Hematopoietic multipotent progenitor cell (in vitro differentiated cells): ENCODE results near the gene DIRAS1. TPM values are rescaled to one million over a fixed set of nuclear protein-coding genes. Genes with fewer than 3 reads are reported as not detected.

Experiments
- DNase-seq, 3 donors: peaks; one replicate each; pipeline ENCODE4 v3.0.0-alpha.2; 2011 to 2015; ENCODE audit warnings: low read depth in 2 of 3, low spot score in 2 of 3
- total RNA-seq: library from RNA; depleted of rRNA; stranded (reverse); fragments of >200 nt; gene quantifications from one replicate; pipeline ENCODE4 v1.2.3, GENCODE V29; 2012

DIRAS1 gene
- total RNA-seq, 1 donor: 7.3 TPM

DNA sequence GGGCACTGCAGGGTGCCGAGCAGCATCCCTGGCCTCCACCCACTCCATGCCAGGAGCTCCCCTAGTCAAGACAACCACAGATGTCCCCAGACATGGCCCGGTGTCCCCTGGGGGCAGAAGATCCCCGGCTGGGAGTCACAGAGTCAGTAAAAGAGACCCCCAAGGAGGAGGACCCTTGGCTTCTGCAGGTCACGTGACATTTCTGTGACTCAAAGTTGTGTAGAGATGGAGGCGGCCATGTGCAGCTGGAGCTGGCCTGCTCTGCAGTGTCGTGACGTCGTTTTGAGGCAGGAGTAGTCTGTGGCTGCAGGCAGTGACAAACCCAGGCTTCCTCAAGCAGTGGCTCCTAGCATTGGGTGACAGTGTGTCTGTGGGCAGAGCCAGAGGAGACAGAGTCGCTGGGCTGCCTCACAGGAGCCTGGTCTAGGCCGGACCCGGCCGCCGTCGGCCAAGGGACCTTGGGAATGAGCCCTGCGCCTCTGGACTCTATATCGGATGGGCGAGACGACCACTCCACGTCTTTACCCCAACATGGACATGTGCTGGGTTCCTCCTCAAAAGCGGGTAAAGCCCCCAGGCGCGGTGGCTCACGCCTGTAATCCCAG, 7.7 kb upstream of the DIRAS1 start:
- DNase-seq: no peak

DNA sequence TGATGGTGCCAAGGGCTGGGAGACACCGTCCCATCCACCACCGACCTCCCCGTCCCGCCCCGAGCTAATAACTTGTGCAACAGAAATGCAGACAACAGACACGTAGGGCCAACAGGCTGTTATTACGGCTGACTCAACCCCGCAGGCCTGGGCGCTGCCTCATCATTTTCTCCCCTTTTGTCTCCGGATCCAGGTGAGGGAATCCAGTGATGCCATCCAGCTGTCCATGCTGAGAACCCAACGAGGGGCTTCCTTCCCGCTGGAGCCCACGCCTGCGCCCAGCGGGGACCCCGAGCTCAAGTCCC, 6.4 kb upstream of the DIRAS1 start:
- DNase-seq: no peak

DNA sequence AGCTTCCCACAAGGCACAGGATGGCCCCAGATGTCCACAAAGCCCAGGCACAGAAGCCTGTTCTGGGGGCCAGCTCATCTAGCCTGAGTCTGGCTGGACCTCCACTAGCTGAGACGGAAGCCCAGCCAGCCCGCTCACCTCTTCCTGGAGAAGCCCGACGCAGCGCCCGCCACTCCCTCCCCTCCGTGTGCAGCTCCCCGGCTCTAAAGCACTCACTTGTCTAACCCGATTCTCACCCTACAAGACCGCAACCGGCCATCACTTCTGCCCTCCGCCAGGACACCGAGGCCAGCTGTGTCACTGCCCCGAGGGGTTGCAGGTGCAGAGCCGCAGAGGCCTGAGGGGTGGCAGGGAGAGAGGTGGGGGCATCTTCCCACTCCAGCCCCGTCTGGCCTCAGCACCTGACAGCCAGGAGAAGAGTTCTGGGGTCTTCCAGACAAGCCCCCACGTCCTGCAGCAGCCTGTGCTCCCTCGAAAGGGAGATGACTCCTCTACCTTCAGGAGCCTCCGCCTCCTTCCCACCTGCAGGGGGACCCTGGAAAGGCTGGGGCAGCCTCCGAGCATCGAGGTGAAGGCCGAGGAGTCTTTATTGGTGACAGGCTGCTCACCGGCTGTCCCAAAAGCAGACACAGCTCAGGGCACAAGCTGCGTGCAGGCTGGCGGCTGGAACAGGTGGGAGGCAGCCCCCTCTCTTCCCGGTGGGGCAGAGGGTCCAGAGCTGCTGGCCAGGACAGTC, 5.9 kb upstream of the DIRAS1 start:
- DNase-seq: no peak

DNA sequence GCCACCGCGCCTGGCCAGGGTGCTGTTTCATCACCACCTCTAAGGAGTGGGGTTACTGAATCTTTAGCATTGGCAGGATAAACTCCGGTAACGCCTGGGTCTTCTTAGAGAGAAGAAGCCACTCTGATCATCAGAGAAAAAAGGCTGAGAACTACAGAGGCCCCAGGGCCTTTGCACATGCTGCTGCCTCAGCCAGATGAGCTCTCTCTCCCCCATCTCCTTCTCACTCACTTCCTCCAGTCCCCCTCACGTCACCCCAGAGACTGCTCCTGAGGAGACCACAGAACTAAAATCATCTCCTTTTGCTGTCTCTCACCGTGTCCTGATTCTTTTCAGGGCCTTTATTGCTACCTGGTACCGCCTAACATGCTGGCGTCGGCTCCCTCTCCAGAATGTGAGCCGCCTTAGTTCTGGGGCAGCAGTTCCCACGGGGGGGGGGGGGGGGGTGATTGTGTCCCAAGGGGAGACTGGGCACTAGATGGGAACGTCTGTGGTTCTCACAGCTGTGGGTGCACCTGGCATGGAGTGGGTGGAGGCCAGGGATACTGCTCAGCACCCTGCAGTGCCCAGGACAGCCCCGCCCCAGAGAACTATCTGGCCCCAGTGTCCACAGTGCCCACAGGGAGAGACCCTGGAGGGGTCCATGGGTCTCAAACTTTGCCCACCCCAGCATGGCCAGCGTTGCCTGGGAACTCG, 5.1 kb upstream of the DIRAS1 start:
- DNase-seq: no peak

DNA sequence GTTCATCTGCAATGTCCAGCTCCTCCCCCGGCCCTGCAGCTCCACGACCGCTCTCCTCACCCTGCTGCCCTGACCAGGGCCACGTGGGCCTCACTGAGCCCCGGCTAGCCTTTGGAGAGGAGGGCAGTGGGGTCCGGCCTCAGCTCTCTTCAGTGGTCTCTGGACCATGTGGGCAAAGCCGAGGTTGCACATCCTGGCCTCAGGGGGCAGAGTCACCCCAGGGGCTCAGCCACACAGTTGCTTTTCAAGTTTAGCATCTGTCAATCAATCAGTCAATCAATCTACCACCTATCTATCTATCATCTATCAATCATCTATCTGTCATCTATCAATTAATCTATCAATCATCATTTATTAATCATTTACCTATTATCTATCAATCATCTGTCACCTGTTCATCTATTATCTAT, 3.0 kb upstream of the DIRAS1 start:
- no peak for DNase-seq

DNA sequence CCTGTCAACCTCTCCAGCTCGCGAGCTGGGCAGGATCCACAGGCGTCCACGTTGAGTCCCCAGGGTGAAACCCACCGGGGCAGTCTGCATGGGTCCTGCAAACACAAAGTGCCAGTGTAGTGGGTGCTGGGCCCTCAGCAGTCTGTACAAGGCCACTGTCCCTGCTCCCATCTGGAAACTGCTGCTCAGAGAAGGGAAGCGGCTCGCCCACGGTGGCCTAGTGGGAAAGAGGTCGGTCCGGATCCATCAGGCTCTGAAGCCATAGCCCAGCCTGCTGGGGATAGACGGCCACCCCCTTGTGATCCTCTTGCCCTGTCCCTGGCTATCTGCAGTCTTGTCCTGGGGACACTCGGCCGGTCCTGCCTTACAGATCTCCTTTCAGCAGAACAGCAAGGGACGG, 2.6 kb upstream of the DIRAS1 start:
- no peak for DNase-seq

DNA sequence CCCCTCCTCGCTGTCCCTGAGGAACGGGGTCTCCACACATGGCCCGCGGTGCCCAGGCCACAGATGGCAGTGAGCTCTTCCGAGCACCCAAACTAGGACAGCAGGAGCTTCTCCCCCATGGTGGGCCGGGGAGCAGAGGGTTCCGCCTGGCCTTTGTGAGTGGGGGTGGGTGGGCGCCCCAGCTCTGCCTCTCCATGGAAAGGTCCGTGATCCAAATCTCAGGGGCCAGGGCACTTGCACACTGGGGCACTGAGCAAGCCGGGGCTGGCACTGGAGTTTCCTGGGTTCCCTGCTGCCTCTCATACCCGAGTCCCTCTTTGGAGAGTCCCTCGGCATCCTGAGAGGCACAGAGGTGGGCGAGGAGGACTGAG, 2.2 kb upstream of the DIRAS1 start:
- DNase-seq: no peak

DNA sequence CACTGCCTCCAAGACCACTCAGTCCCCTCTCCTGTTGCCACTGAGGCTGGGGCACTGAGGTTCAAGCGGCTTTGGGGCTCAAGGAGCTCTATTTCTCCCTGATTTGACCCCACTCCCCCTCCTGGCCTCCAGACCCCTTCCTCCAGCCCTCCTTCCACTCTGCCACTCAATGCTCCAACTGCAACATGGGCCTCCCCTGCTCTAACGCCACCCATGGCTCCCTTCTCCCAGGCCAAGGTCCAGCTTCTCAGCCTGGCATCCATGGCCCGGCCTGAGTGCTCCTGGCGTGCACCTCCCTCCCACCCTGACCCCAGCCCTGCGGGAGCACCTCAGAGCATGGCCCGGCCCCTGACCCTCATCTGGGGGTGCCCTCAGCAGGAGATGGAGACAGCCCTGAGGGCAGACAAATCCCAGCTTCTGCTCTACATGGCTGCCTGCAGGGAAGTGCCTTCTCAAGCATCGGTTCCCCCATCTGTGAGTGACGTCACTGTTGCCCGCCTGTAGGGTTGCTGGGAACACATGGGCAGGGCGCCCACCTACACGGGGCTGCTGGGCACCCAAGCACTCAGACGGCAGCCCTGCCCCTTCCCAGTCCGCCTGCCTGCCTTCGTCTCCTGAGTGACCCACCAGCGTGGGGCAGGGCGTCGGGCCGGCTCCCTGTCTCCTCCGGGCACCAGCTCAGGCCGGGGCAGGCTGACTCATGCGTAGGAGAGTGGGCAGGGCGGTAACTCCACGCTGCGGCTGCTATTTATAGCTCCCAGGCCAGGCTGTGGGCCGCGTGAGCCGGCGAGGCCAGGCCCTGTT, 1.6 kb upstream of the DIRAS1 start:
- DNase-seq: no peak

DNA sequence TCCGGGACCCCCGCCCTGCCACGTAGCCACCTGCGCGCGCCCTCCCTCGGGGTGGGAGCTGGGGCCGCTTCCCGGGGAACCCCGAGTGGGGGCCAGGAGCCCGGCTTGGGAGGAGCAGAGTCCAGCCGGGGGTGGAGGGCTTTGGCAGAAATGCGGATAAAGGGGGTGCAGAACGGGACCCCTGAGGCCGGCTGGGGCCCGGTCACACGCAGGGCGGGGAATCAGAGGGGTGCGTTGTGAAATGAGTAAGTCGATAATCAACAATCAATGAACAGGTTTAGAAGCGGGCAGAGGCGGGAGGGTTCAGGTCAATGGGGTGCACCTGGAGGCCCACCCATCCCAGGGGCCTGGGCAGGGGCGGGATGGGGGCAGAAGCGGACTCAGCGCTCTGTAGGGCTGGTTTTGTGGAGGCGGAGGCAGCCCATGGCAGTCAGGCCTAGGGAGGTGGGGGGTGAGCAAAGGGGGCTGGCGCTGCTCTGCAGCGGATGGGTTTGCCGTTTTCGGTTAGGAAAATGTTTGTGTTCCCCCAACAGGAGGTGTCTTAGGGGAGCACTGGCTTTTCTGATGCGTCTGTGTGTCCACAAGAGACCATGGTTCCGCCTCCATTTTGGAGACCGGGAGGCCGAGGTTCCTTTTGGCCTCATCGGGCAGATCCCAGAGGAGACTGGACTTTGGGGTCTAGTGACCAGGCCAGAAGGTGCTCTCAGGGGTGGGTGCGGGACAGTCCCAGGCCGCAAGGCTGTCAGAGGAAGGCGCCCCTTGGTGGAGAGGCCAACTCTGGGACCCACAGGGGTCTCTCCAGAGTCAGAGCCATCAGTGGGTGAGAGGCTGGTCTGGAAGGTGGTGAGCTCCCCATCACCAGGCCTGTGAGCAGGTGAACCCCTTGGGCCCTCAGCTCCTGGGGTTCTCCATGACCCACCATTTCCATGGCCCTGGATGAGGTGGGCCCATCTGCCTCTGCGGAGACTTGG, 683 bp upstream of the DIRAS1 start:
- no peak for DNase-seq

DNA sequence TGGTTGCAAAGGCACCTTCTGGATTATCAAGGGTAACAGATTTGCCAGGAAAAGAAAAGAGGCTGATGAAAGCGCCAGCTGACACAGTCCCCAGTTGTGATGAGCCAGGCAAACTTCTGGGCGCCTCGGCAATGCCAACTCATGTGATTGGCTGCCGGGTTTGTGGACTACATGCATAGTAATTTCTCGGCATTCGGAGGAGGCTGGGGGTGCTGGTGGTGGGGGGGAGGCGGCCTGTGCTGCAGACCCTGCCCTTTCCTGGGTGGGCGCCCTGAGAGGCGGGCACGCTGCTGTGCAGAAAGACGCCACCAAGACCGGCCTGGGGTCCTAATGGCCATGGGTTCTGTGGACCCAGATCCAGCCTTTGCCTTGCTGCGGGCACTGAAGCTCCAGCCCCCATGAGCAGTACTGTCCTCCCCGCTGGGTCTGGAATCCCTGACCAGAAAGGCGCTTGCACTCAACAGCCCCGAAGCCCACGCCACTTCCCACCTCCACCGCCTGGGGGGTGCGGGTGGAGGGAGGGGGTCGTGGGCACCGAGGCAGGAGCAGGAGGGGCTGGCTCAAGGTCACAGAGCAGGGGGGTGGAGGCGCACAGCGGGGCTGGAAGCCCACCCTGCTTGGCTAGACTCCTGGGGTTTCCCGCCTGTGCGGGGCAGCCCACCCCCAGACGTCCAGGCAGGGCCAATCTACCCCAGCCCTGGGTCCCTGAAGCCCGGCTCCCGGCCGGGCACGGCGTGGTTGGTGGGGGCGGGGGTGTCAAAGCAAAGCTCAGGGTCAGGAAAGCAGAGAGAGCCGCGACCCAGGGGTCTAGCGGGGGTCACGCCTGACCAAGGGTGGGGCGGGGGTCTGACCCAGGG, 1.0 kb downstream of the DIRAS1 start:
- peak in 1 of 3 donors; percentile 35 for DNase-seq

DNA sequence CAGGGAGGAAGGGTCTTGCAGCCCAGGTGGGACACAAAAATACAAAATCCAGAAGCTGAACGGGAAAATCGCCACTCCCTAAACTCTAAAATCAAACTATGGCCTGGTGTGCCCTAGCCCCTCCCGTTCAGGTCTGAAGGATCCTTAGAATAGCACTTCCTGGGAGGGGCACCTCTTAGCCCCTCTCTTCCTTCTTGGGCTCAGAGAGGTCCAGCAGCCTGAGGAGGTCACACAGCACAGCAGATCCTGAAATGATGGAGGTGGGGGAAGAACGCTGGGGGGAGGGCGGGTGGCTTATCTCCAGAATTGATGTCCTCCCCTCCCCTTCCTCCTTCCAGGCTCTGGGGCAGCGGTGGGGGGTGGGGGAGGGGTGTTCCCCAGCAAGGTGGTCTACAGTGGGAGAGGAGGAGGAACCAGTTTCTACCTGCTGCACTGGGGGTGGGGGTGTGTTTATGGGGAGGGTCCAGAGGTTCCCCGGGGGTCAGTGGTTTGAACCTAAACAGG, 1.9 kb downstream of the DIRAS1 start:
- no peak for DNase-seq

DNA sequence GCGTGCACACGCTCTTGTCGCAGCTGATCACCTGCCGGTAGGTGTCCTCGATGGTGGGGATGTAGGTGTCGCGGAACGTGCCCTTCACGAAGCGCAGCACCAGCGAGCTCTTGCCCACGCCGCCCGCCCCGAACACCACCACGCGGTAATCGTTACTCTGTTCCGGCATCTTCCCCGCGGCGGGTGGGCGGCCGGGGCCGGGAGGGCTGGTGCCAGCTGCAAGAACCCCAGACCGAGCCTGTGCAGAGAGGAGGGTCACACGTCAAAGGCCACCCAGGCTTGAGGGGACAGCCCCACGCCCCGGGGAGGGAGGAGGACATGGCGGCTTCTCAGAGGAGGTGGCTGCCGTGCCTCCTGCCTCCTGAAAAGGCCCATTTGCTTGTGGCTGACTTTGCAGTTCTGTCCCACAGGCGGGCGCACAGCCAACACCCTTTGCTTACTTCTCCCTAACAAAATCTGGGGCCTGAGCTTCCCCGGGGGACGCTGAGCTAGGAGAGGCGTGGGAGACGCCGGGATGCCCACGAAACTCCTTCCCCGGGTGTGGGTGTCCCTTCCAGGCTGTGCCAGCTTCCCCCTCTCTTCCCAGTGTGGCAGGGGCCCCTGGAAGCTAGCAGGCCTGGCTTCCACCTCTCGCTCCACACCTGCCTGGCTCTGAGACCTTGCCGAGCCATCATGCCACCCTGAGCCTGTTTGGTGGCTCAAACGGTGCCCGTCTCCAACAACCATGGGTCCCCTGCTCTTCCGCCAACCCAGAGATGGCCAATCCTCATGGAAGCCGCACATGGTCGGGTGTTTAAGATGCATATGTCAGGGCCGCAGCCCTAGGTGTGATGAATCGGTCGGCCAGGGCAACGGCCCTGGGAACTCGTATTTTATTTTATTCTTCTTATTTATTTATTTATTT, 3.3 kb downstream of the DIRAS1 start:
- no peak for DNase-seq

DNA sequence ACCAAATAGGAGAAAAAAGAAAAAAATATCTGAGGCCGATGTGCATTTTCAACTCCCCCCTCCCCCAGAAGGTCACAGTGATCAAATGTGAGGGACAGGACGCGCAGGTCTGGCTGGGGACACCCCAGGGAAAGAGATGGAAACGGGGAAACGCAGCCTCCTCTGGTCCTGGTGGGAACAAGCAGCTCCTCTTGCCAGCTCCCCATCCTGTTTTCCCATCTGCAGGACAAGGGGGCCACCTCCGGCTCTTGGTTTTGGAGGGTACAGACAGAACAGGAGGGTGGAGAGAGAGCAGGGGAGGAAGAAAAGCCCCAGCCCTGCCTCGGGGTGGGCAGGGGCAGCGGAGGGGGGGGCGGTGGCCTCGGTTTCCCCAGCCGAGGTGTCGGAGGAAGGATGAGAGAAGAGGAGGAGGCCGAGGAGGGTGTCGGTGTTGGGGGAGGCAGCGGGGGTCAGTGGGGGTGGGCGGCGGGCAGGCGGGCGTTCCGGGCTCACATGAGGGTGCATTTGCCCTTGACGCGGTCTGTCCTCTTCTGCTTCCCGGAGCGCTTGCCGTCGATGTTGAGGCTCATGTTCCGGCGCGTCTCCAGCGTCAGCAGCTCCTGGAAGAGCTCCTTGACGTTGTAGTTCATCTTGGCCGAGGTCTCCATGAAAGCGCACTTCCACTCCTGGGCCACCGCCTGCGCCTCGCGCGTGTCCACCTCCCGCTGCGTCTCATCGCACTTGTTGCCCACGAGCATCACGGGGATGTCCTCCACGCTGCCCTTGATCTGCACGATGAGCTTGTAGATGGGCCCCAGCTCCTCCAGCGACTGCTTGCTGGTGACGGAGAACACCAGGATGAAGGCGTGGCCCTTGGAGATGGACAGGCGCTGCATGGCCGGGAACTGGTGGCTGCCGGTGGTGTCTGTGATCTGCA, 4.2 kb downstream of the DIRAS1 start:
- DNase-seq: no peak

DNA sequence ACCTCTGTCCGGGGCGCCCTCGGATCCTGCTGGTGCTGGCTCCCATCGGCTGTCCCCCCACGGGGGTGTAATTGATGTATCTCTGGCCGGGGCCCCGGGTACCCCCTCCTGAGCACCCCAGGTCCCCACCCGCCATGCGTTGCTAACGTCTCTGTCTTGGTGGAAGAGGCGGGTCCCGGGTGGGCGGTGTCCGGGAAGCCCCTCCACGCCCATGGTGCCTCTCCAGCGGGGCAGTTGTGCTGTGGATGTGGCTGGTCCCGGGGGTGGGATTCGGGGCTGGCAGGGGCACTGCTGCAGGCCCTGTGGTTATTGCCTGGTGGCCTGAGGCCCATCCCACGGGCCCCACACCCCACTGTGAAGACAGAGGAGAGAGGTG, 4.9 kb downstream of the DIRAS1 start:
- no peak for DNase-seq

DNA sequence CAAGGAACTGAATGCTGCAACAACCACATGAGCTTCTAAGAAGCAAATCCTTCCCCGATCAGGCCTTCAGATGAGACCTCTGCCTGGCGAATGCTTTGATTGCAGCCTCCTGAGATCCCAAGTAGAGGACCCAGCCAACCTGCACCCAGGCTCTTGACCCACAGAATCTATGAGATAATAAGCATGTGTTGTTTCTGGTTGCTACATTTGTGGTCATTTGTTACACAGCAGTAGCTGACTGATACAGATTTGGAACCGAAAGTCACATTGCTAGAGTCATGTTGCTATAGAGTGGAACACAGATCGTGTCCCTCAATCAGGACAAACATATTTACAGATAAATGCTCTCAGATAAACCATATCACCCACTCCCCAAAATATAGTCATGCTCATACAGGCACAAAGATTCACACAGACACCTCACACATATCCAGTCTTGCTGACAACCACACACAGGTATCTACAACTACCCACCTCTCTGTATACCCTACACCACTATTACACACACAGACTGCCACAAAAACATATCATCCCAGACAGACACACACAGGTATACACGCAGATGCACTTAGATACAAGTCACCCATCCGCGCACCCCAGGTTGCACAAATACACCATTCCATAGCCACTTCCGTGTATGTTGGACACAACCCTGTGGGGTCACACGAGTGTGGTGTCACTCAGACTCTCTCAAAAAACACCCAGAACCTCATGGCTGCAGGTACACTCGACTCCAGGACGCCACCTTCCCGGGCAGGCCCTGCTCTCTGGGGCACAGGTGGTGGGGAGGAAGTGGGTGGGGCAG, 5.5 kb downstream of the DIRAS1 start:
- no peak for DNase-seq

DNA sequence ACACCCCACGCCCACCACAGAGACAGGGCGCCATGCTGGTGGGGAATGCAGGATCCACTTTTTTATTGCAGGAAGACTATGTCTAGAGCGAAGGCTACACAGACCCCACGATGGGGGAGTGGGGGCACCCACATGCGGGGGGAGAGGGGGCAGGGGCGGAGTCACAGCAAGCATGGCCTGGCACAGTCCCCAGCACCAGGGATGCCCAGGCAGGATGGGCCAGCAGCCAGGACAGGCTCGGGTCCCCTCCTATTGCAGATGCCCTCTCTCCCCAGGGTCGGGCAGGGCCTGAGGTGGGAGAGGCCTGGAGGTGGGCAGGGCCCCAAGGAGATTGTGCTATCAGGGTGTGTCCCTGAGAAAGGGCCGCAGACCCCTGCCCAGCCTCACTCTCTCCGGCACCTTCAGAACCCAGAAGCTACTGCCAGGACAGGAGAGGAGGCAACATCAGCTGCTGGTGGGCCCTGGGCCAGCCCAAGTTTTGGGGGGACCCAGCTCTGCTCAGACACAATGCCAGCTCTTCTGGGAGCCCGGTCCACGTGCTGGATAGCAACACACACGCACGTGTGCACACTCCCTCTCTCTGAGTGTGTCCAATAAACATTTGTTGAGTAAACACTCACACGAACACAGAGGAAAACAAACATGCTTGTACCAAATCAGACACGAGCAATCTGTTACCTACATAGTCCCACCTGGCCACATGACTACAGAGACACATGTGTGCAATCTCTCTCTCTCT, 6.5 kb downstream of the DIRAS1 start:
- no peak for DNase-seq
